Cardiac ventricle fibroblast (primary cell): ENCODE results near the gene GFAP. TPM values are rescaled to one million over a fixed set of nuclear protein-coding genes. Genes with fewer than 3 reads are reported as not detected.

Experiments
- total RNA-seq: library from RNA; depleted of rRNA; stranded (reverse); fragments of >200 nt; gene quantifications from 2 replicates; pipeline ENCODE4 v1.2.3, GENCODE V29; 2015

The GFAP gene
- total RNA-seq: not detected in 2 replicates

DNA sequence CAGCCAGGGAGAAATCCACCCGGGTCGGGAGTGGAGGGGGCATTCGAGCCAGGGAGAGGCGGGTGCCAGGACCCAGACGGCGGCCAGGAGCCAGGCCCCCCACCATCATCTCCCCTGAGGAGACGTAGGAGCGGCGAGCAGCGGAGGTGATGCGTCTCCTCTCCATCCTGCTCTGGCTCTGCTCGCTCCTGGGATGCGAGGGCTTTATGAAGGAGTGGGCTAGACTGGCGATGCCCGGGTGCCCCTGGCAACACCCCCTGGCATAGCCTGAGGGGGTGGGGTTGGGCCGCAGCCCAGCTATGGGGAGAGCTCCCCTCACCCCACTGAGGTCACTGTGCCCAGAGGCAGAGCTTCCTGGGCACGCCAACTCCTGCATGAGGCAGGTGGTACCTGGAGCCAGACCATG is at the start of gene GFAP:
Gene GFAP (minus strand): TSS at position 180 of the 406 bp plus-strand sequence. CDS start 14 bp downstream, at position 166.

GRCh38 chr17:44947461-44948314 is 32.4 kb upstream of the GFAP start, which contains the start of gene KIF18B:
KIF18B (minus strand) TSS chr17:44947773; CDS start chr17:44936344, 11,429 bp downstream.

GRCh38 chr17:44899074-44899782 is 16.1 kb downstream of the GFAP start, which contains the start of gene EFTUD2:
EFTUD2 (minus strand) TSS chr17:44899445; CDS start chr17:44894521, 4,924 bp downstream.

Other genes starting within 250 kb of the GFAP start
- 15.0 and 18.5 TPM in 2 replicates for gene CCDC43, start 225.7 kb downstream of the GFAP start, total RNA-seq
- gene DBF4B, start 206.8 kb downstream of the GFAP start, total RNA-seq: 1.0 and 1.4 TPM in 2 replicates
- gene ADAM11, start 156.5 kb downstream of the GFAP start, total RNA-seq: 0.15 and 0.25 TPM in 2 replicates
- gene GJC1, start 85.2 kb downstream of the GFAP start, total RNA-seq: 1.4 and 2.7 TPM in 2 replicates
- gene HIGD1B, start 67.6 kb downstream of the GFAP start, total RNA-seq: not detected in 2 replicates
- 56.2 and 75.9 TPM in 2 replicates for gene EFTUD2, start 16.1 kb downstream of the GFAP start, total RNA-seq
- gene KIF18B, start 32.3 kb upstream of the GFAP start, total RNA-seq: 1.00 and 1.5 TPM in 2 replicates
- gene C1QL1, start 52.8 kb upstream of the GFAP start, total RNA-seq: 0.31 TPM in 1 of 2 replicates, not detected in the other
- 32.4 and 41.5 TPM in 2 replicates for gene DCAKD, start 136.1 kb upstream of the GFAP start, total RNA-seq
- gene NMT1, start 145.8 kb upstream of the GFAP start, total RNA-seq: 66.6 and 83.0 TPM in 2 replicates
- 50.9 and 93.2 TPM in 2 replicates for gene PLCD3, start 217.0 kb upstream of the GFAP start, total RNA-seq
- gene ACBD4, start 220.2 kb upstream of the GFAP start, total RNA-seq: 2.2 and 4.0 TPM in 2 replicates
- gene HEXIM1, start 233.0 kb upstream of the GFAP start, total RNA-seq: 15.6 and 18.8 TPM in 2 replicates
- 3.9 and 12.4 TPM in 2 replicates for gene HEXIM2, start 246.4 kb upstream of the GFAP start, total RNA-seq